ENCODE results near the gene UQCRH. TPM values are rescaled to one million over a fixed set of nuclear protein-coding genes. Genes with fewer than 3 reads are reported as not detected.

The UQCRH gene
- total and polyA plus RNA-seq, 10 donors: 106 to 545 (median 237) TPM

GRCh38 chr1:46295306-46295705, 8.2 kb upstream of the UQCRH start:
- Histone ChIP-seq H3K9me3 (no peaks in the 10 kb centered on the region), H3K27ac (no peak overlapping the region), H3K36me3 (peaks cover 0 to 79% (median 40%) of the 10 kb centered on the region in 6 donors), H3K4me1 (peaks cover 0 to 19% (median 5%) of the 10 kb centered on the region in 6 donors), H3K27me3 (replicated peaks in 1 of 7) (no peaks in the 10 kb centered on the region), H3K4me3 (no peak overlapping the region)
- TF ChIP-seq POLR2AphosphoS5 (IDR thresholded peaks at IDR 0.05) (no peak), CTCF (IDR thresholded peaks at IDR 0.05 in 8 of 11, conservative IDR thresholded peaks at IDR 0.05 in 3 of 11) (no peak), POLR2A (IDR thresholded peaks at IDR 0.05) (no peak)
- no peak for DNase-seq
- intact Hi-C loops (cut with DNase I; ENCODE audit: low total_unique reads): no loop called here
- WGBS, 5 donors: 93 to 98% (median 94%) methylated on average over 2 of the region's 2 CpGs

- Histone ChIP-seq H3K27me3 (replicated peaks in 1 of 7) (no peaks in the 10 kb centered on the region), H3K9me3 (no peaks in the 10 kb centered on the region), H3K4me3 (no peak overlapping the region), H3K36me3 (peaks cover 0 to 50% (median 35%) of the 10 kb centered on the region in 6 donors), H3K27ac (peak overlapping the region in 1 of 8 donors; percentile 10), H3K4me1 (peaks cover 9 to 41% (median 22%) of the 10 kb centered on the region in 6 donors)
- intact Hi-C loops (cut with DNase I; ENCODE audit: low total_unique reads): no loop called here
- TF ChIP-seq POLR2AphosphoS5 (IDR thresholded peaks at IDR 0.05): no peak
- no peak for DNase-seq
Observed at GRCh38 chr1:46298387-46298786, 5.1 kb upstream of the UQCRH start.

- TF ChIP-seq POLR2A (IDR thresholded peaks at IDR 0.05): no peak
- no peak for TF ChIP-seq CTCF (IDR thresholded peaks at IDR 0.05 in 8 of 11, conservative IDR thresholded peaks at IDR 0.05 in 3 of 11)
- no peak for TF ChIP-seq POLR2AphosphoS5 (IDR thresholded peaks at IDR 0.05)
- 38 to 57% (median 45%) methylated on average over 6 of the region's 6 CpGs for WGBS, 5 donors
- no peaks in the 10 kb centered on the region for H3K9me3 ChIP-seq
- H3K36me3 ChIP-seq: peaks cover 0 to 25% (median 20%) of the 10 kb centered on the region in 6 donors
- H3K4me1 ChIP-seq: peaks cover 20 to 63% (median 40%) of the 10 kb centered on the region in 6 donors
- no peaks in the 10 kb centered on the region for H3K27me3 ChIP-seq (replicated peaks in 1 of 7)
- no peak for DNase-seq
- peak overlapping the region; percentile 22 to 97 (median 96) for H3K27ac ChIP-seq
- peak overlapping the region in 6 of 8 donors; percentile 48 to 89 (median 78) for H3K4me3 ChIP-seq
- intact Hi-C loops (cut with DNase I; ENCODE audit: low total_unique reads): loop anchor here (5.0 kb wide), 2 partner anchors 41 to 54 kb away; partner anchors contain the start of genes NSUN4 and RAD54L
Observed at GRCh38 chr1:46300673-46301405, 2.7 kb upstream of the UQCRH start.

GRCh38 chr1:46301406-46301807, 2.1 kb upstream of the UQCRH start:
- Histone ChIP-seq H3K4me1 (peaks cover 20 to 69% (median 46%) of the 10 kb centered on the region in 6 donors), H3K36me3 (peaks cover 0 to 20% (median 15%) of the 10 kb centered on the region in 6 donors), H3K27ac (peak overlapping the region; percentile 78 to 97 (median 96)), H3K4me3 (peak overlapping the region; percentile 48 to 89 (median 78)), H3K9me3 (no peaks in the 10 kb centered on the region), H3K27me3 (replicated peaks in 1 of 7) (no peaks in the 10 kb centered on the region)
- intact Hi-C loops (cut with DNase I; ENCODE audit: low total_unique reads): loop anchor here (5.0 kb wide), 2 partner anchors 41 to 54 kb away; partner anchors contain the start of genes NSUN4 and RAD54L
- no peak for TF ChIP-seq POLR2A (IDR thresholded peaks at IDR 0.05)
- no peak for TF ChIP-seq POLR2AphosphoS5 (IDR thresholded peaks at IDR 0.05)
- DNase-seq: no peak
- 11 to 22% (median 18%) methylated on average over 17 of the region's 17 CpGs for WGBS, 5 donors
